GM04504 (cell line): ENCODE results near the gene TANC1.
"Not testable (repeated sequence)": the region's sequence is repeated elsewhere in the genome, so short reads cannot be mapped to it uniquely, and the experiment has no call there.

ENCODE experiments used
- DNase-seq: peaks from one replicate; pipeline ENCODE4 v3.0.0-alpha.2; 2012; ENCODE audit warnings: low read depth

TANC1 gene

GRCh38 chr2:159140070-159140769, 171.8 kb downstream of the TANC1 start:
- DNase-seq, result peak; percentile 62

- DNase-seq, result not testable (repeated sequence)
These were observed 172.4 kb downstream of the TANC1 start for GRCh38 chr2:159140821-159141220.

GRCh38 chr2:159144776-159145614, 176.6 kb downstream of the TANC1 start:
- DNase-seq, result no peak

GRCh38 chr2:159145745-159146354, 177.4 kb downstream of the TANC1 start:
- no peak for DNase-seq

- DNase-seq, result no peak
These were observed 178.7 kb downstream of the TANC1 start for GRCh38 chr2:159146996-159147666.

- DNase-seq, result no peak
These were observed 179.2 kb downstream of the TANC1 start for GRCh38 chr2:159147690-159148089.

- no peak for DNase-seq
These were observed 180.5 kb downstream of the TANC1 start for GRCh38 chr2:159148901-159149300.

- no peak for DNase-seq
These were observed 181.3 kb downstream of the TANC1 start for GRCh38 chr2:159149747-159150146.

- no peak for DNase-seq
These were observed 181.9 kb downstream of the TANC1 start for GRCh38 chr2:159150280-159150746.

GRCh38 chr2:159151198-159152127, 183.0 kb downstream of the TANC1 start:
- no peak for DNase-seq

- DNase-seq, result no peak
These were observed 183.8 kb downstream of the TANC1 start for GRCh38 chr2:159152128-159152778.

GRCh38 chr2:159153063-159153462, 184.6 kb downstream of the TANC1 start:
- DNase-seq, result no peak

GRCh38 chr2:159153463-159153862, 185.0 kb downstream of the TANC1 start:
- DNase-seq, result no peak

GRCh38 chr2:159153951-159154350, 185.5 kb downstream of the TANC1 start:
- DNase-seq, result no peak

- no peak for DNase-seq
These were observed 185.9 kb downstream of the TANC1 start for GRCh38 chr2:159154366-159154765.

GRCh38 chr2:159155320-159155719, 186.9 kb downstream of the TANC1 start:
- no peak for DNase-seq

- DNase-seq, result no peak
These were observed 187.4 kb downstream of the TANC1 start for GRCh38 chr2:159155791-159156190.

GRCh38 chr2:159156834-159157233, 188.4 kb downstream of the TANC1 start:
- no peak for DNase-seq

- no peak for DNase-seq
These were observed 189.1 kb downstream of the TANC1 start for GRCh38 chr2:159157361-159158209.

- no peak for DNase-seq
These were observed 192.0 kb downstream of the TANC1 start for GRCh38 chr2:159160412-159160811.
